HCT116 (cell line): ENCODE measurements around the gene C14orf93. TPM values are rescaled to one million over a fixed set of nuclear protein-coding genes. Genes with fewer than 3 reads are reported as not detected.
A peak's percentile ranks its signal among the peaks of the same experiment; 100 is the strongest.

Source experiments
- ATAC-seq: fragments of 200-7000 bp; cut with Tn5 transposase; 2 replicates; pipeline ENCODE4 v1.9.1; 2020; ENCODE audit warnings: mild to moderate bottlenecking, moderate library complexity
- BruUV-seq: library from RNA; stranded (reverse); fragments of 400-500 nt; replicated peaks from 2 replicates; lab custom pipeline; 2021; lab: Mats Ljungman, UMichigan
- CTCF ChIA-PET: fragments of 300-600 bp; sonication (Branson Sonifier 250); formaldehyde crosslinking; loops from one replicate; lab custom pipeline; 2021; ENCODE audit warnings: antibody characterized with exemption; lab: Charles Lee
- POLR2A ChIA-PET: fragments of 300-600, 350-600 bp; sonication (Branson Sonifier 250); formaldehyde crosslinking; loops from one replicate; lab custom pipeline; 2021; ENCODE audit warnings: antibody characterized with exemption; lab: Charles Lee
- RAD21 ChIA-PET, 2 experiments: fragments of 300-600 bp; sonication (Branson Sonifier 250); formaldehyde crosslinking; loops; one replicate each; lab custom pipeline; 2023; ENCODE audit warnings: low total read pairs in 2 of 2; ENCODE audit not compliant: uncharacterized antibody in 2 of 2, unreplicated experiment in 2 of 2, low non-redundant PET in 1 of 2; lab: Charles Lee
- DNase-seq: peaks from one replicate; pipeline ENCODE4 v3.0.0-alpha.2; 2010; ENCODE audit warnings: low read depth, low spot score
- H2AFZ ChIP-seq: fragments of 200-600 bp; shearing (Covaris generic), sonication (generic); 2 replicates; pipeline ENCODE4 v1.6.1; 2017; ENCODE audit warnings: low read depth, mixed run types, mixed read lengths, antibody characterized with exemption, low read length; ENCODE audit not compliant: poor library complexity, severe bottlenecking
- H3K27ac ChIP-seq: 2 replicates; pipeline ENCODE4 v1.5.1; 2012; ENCODE audit warnings: low read depth, low read length
- H3K27me3 ChIP-seq: fragments of 200-600 bp; sonication (generic); 2 replicates; pipeline ENCODE4 v1.6.1; 2016; ENCODE audit warnings: mixed run types, low read length, mixed read lengths; ENCODE audit not compliant: insufficient read depth
- H3K36me3 ChIP-seq, 2 experiments: fragments of 200-500 bp in 1 of 2; fragments of 200-600 bp in 1 of 2; sonication (Bioruptor generic) in 1 of 2; sonication (generic) in 1 of 2; 2 replicates each; pipeline versions ENCODE4 v1.5.1 to v1.6.1; 2014 to 2016; ENCODE audit warnings: low read length in 2 of 2, inconsistent platforms in 1 of 2, mixed read lengths in 1 of 2, mixed run types in 1 of 2; ENCODE audit not compliant: insufficient read depth in 2 of 2, control insufficient read depth in 1 of 2
- H3K4me1 ChIP-seq, 2 experiments: fragments of 200-600 bp in 1 of 2; sonication (generic) in 1 of 2; 2 replicates each; pipeline versions ENCODE4 v1.5.1 to v1.6.1; 2012 to 2017; ENCODE audit warnings: low read length in 2 of 2, inconsistent platforms in 1 of 2, mild to moderate bottlenecking in 1 of 2, mixed read lengths in 1 of 2, mixed run types in 1 of 2, moderate library complexity in 1 of 2; ENCODE audit not compliant: insufficient read depth in 2 of 2, control insufficient read depth in 1 of 2
- H3K4me2 ChIP-seq: fragments of 200-600 bp; sonication (generic); 2 replicates; pipeline ENCODE4 v1.6.1; 2017; ENCODE audit warnings: mixed run types, low read length, mixed read lengths
- H3K4me3 ChIP-seq, 2 experiments: fragments of 200-600 bp in 1 of 2; sonication (generic) in 1 of 2; replicated peaks in 1 of 2; 2 replicates each; pipeline ENCODE4 v1.5.1; 2011 to 2016; ENCODE audit warnings: low read length in 2 of 2, control low read depth in 1 of 2, low read depth in 1 of 2, mild to moderate bottlenecking in 1 of 2, mixed read lengths in 1 of 2, mixed run types in 1 of 2
- H3K79me2 ChIP-seq: fragments of 200-600 bp; sonication (generic); 2 replicates; pipeline ENCODE4 v1.6.1; 2017; ENCODE audit warnings: mild to moderate bottlenecking, mixed run types, low read length, moderate library complexity, mixed read lengths; ENCODE audit not compliant: insufficient read depth
- H3K9ac ChIP-seq: fragments of 200-600 bp; sonication (generic); 2 replicates; pipeline ENCODE4 v1.6.1; 2016; ENCODE audit warnings: low read length, mixed read lengths
- H3K9me2 ChIP-seq: fragments of 200-600 bp; sonication (generic), shearing (Covaris generic); 2 replicates; pipeline ENCODE4 v1.6.1; 2017; ENCODE audit warnings: mixed run types, mild to moderate bottlenecking, moderate library complexity; ENCODE audit not compliant: insufficient read depth
- H3K9me3 ChIP-seq, 2 experiments: fragments of 200-500 bp in 1 of 2; fragments of 200-600 bp in 1 of 2; sonication (Bioruptor generic) in 1 of 2; sonication (generic) in 1 of 2; 2 replicates each; pipeline ENCODE4 v1.6.1; 2014 to 2017; ENCODE audit warnings: low read length in 2 of 2, mixed read lengths in 2 of 2, inconsistent platforms in 1 of 2, low read depth in 1 of 2, mild to moderate bottlenecking in 1 of 2, mixed run types in 1 of 2, moderate library complexity in 1 of 2; ENCODE audit not compliant: control insufficient read depth in 1 of 2, insufficient read depth in 1 of 2
- H4K20me1 ChIP-seq: fragments of 200-600 bp; sonication (generic), shearing (Covaris generic); 2 replicates; pipeline ENCODE4 v1.6.1; 2017; ENCODE audit warnings: mixed run types, mild to moderate bottlenecking, moderate library complexity; ENCODE audit not compliant: insufficient read depth
- ZFX ChIP-seq: fragments of 450-650 bp; IDR thresholded peaks from 2 replicates; pipeline ENCODE4 v1.6.1; 2017
- intact Hi-C: fragments of 100-400 bp; cut with micrococcal nuclease; formaldehyde crosslinking; loops from 2 replicates; pipeline ENCODE4 v1.10.0; 2022
- total RNA-seq: library from RNA; stranded (reverse); gene quantifications from one replicate; pipeline ENCODE4 v1.2.1, GENCODE V29; 2021; ENCODE audit not compliant: unreplicated experiment
- TF ChIP-seq, protein P1 (sequence below), 3 experiments: fragments of 200-600 bp in 1 of 3; sonication (generic) in 1 of 3; IDR thresholded peaks in 2 of 3; conservative IDR thresholded peaks in 1 of 3; 2 replicates each; pipeline ENCODE4 v1.5.1; 2012 to 2017; ENCODE audit warnings: low read depth in 2 of 3, low read length in 2 of 3, antibody characterized with exemption in 1 of 3, borderline replicate concordance in 1 of 3, control low read depth in 1 of 3, mild to moderate bottlenecking in 1 of 3, mixed read lengths in 1 of 3, mixed run types in 1 of 3, moderate library complexity in 1 of 3; ENCODE audit not compliant: insufficient read depth in 1 of 3

C14orf93 gene
- total RNA-seq, 1 experiment from 2014 or later = 13.7 TPM

DNA sequence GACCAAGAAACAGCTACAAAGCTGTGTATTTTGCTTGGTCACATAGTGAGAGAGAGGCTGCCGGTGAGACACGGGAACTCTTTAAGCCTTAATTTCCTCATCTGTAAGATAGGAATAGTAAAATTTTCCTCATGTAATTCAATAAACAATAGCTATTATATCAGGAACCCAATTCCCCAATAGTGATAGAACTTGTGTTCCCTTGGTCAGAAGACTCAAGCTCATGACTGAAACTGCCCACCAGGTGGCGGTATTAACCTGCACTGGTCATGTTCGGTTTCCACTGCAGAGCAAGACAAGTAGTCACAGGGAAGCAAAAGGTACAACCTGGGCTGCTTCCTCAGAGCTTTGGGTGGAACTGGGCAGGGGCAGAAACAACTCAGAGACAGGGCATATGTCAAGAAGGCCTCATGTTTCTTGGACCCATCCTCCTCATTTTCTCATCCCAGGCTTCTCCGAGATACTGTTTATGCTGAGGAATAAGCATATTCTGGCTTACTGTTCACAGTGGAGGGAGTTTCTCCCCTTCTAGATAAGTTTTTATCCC, 23.4 kb downstream of the C14orf93 start:
- ChIA-PET POLR2A (interaction anchor here (0.8 to 1.2 kb wide), 4 partner anchors 9 to 71 kb away, joined by 3 to 10 read pairs (median 6); partner anchors contain the start of gene CDH24), RAD21 (interaction anchor here (0.6 to 1.6 kb wide), 17 partner anchors 8 to 164 kb away, joined by 3 to 12 read pairs (median 4); partner anchors contain the start of gene CDH24 (in 1 of the 2))
- BruUV-seq = no TSS peak

More for the DNA sequence above, 23.4 kb downstream of the C14orf93 start:
- Histone ChIP-seq H3K79me2 (peaks cover 9% of the 10 kb centered on the region; the same call in 1 of the 2 replicates), H3K36me3 (no peaks in the 10 kb centered on the region), H3K9ac (no peak overlapping the region), H3K27me3 (no peaks in the 10 kb centered on the region), H3K4me3 (no peak overlapping the region), H3K9me3 (no peaks in the 10 kb centered on the region)
- peak; percentile 47 for ATAC-seq
- CTCF ChIA-PET = interaction anchor here (0.6 to 7.6 kb wide), 40 partner anchors 8 to 480 kb away, joined by 3 to 175 read pairs (median 4); partner anchors contain the start of genes ACIN1, C14orf119, CDH24 and HAUS4
- TF ChIP-seq, protein P1, sequence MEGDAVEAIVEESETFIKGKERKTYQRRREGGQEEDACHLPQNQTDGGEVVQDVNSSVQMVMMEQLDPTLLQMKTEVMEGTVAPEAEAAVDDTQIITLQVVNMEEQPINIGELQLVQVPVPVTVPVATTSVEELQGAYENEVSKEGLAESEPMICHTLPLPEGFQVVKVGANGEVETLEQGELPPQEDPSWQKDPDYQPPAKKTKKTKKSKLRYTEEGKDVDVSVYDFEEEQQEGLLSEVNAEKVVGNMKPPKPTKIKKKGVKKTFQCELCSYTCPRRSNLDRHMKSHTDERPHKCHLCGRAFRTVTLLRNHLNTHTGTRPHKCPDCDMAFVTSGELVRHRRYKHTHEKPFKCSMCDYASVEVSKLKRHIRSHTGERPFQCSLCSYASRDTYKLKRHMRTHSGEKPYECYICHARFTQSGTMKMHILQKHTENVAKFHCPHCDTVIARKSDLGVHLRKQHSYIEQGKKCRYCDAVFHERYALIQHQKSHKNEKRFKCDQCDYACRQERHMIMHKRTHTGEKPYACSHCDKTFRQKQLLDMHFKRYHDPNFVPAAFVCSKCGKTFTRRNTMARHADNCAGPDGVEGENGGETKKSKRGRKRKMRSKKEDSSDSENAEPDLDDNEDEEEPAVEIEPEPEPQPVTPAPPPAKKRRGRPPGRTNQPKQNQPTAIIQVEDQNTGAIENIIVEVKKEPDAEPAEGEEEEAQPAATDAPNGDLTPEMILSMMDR (IDR thresholded peaks at IDR 0.05 in 2 of 3, conservative IDR thresholded peaks at IDR 0.05 in 1 of 3; ENCODE audit: borderline replicate concordance in 1 of 3, insufficient read depth in 1 of 3, low read depth in 2 of 3, low read length in 2 of 3) = peak in 2 of 3 experiments; percentile 89 to 98; a peak in 4 of 6 replicates
- no peak for TF ChIP-seq ZFX
- TF ChIP-seq, all 23 proteins: peak for 1
- H2AFZ ChIP-seq = no peak overlapping the region
- no peak overlapping the region for H3K27ac ChIP-seq
- no peak overlapping the region for H3K4me2 ChIP-seq
- no peaks in the 10 kb centered on the region for H3K9me2 ChIP-seq
- intact Hi-C loops = loop anchor here (1.0 to 10.0 kb wide), 4 partner anchors 72 to 602 kb away; partner anchors contain the start of genes BCL2L2 and PPP1R3E
- H3K4me1 ChIP-seq = peaks cover 2 to 9% of the 10 kb centered on the region in 2 experiments; a peak in 2 of 4 replicates
- DNase-seq = peak; percentile 81
- H4K20me1 ChIP-seq = no peaks in the 10 kb centered on the region
